Panc1 (cell line): ENCODE results near the gene TMEM184A. TPM values are rescaled to one million over a fixed set of nuclear protein-coding genes. Genes with fewer than 3 reads are reported as not detected.

Experiments
- ATAC-seq: fragments of 200-7000 bp; cut with Tn5 transposase; 2 replicates; pipeline ENCODE4 v1.9.1; 2020; ENCODE audit warnings: mild to moderate bottlenecking, moderate library complexity
- BruUV-seq: library from RNA; stranded (reverse); fragments of 400-500 nt; replicated peaks from 2 replicates; lab custom pipeline; 2021; lab: Mats Ljungman, UMichigan
- CTCF ChIA-PET: fragments of 300-600 bp; sonication (Branson Sonifier 250); formaldehyde crosslinking; loops from one replicate; lab custom pipeline; 2022; ENCODE audit warnings: antibody characterized with exemption; lab: Charles Lee
- POLR2A ChIA-PET: fragments of 300-600 bp; sonication (Branson Sonifier 250); formaldehyde crosslinking; loops from one replicate; lab custom pipeline; 2022; ENCODE audit warnings: antibody characterized with exemption; lab: Charles Lee
- DNase-seq: peaks from one replicate; pipeline ENCODE4 v3.0.0-alpha.2; 2010; ENCODE audit warnings: low read depth, low spot score
- H3K27ac ChIP-seq: 2 replicates; pipeline ENCODE4 v1.5.1; 2011; ENCODE audit warnings: mild to moderate bottlenecking, low read length, inconsistent platforms
- H3K27me3 ChIP-seq: fragments of 200-500 bp; sonication (Bioruptor generic); 2 replicates; pipeline ENCODE4 v1.6.0; 2014; ENCODE audit warnings: low read length, inconsistent platforms; ENCODE audit not compliant: control insufficient read depth, insufficient read depth
- H3K36me3 ChIP-seq: fragments of 200-500 bp; sonication (Bioruptor generic); 2 replicates; pipeline ENCODE4 v1.5.1; 2014; ENCODE audit warnings: inconsistent platforms, mild to moderate bottlenecking, low read length, moderate library complexity; ENCODE audit not compliant: control insufficient read depth, insufficient read depth
- H3K4me1 ChIP-seq: 2 replicates; pipeline ENCODE4 v1.5.1; 2011; ENCODE audit warnings: inconsistent platforms, mild to moderate bottlenecking, low read length, moderate library complexity; ENCODE audit not compliant: control insufficient read depth, insufficient read depth
- H3K4me3 ChIP-seq, 2 experiments: 2 replicates each; pipeline ENCODE4 v1.5.1; 2011 to 2012; ENCODE audit warnings: low read depth in 2 of 2, low read length in 2 of 2, mild to moderate bottlenecking in 2 of 2, inconsistent platforms in 1 of 2, moderate library complexity in 1 of 2
- H3K9me3 ChIP-seq: fragments of 200-500 bp; sonication (Bioruptor generic); 2 replicates; pipeline ENCODE4 v1.5.1; 2014; ENCODE audit warnings: low read depth, mild to moderate bottlenecking, inconsistent platforms, low read length, moderate library complexity; ENCODE audit not compliant: control insufficient read depth, insufficient read depth
- POLR2AphosphoS5 ChIP-seq: IDR thresholded peaks from 2 replicates; pipeline ENCODE4 v1.6.1; 2012; ENCODE audit warnings: mild to moderate bottlenecking, low read depth, low read length, moderate library complexity
- SIN3A ChIP-seq: IDR thresholded peaks from 2 replicates; pipeline ENCODE4 v1.6.1; 2012; ENCODE audit warnings: low read depth, mild to moderate bottlenecking, low read length, moderate library complexity, borderline replicate concordance; ENCODE audit not compliant: insufficient read depth
- TCF7L2 ChIP-seq: IDR thresholded peaks from 2 replicates; pipeline ENCODE4 v1.6.1; 2011; ENCODE audit warnings: mild to moderate bottlenecking, low read depth, low read length, inconsistent platforms
- in situ Hi-C: cut with HindIII; loops from 2 replicates; pipeline ENCODE4 v1.10.0; 2016; ENCODE audit warnings: low sequenced_read_pairs, low pct_unique_long_range_greater_than_20kb
- intact Hi-C: fragments of 100-400 bp; cut with micrococcal nuclease; formaldehyde crosslinking; loops from one replicate; pipeline ENCODE4 v1.10.0; 2022; ENCODE audit not compliant: unreplicated experiment
- total RNA-seq: library from RNA; stranded (reverse); gene quantifications from one replicate; pipeline ENCODE4 v1.2.1, GENCODE V29; 2021; ENCODE audit not compliant: unreplicated experiment
- TF ChIP-seq, protein P1 (sequence below): fragments of 450-650 bp; IDR thresholded peaks from 2 replicates; pipeline ENCODE4 v1.5.1; 2017; ENCODE audit warnings: mild to moderate bottlenecking
- TF ChIP-seq, protein P2 (sequence below), 2 experiments: IDR thresholded peaks; 2 replicates each; pipeline ENCODE4 v1.6.1; 2011 to 2012; ENCODE audit warnings: low read depth in 2 of 2, control low read depth in 1 of 2, low read length in 1 of 2, mild to moderate bottlenecking in 1 of 2, moderate library complexity in 1 of 2; ENCODE audit not compliant: insufficient read depth in 1 of 2

Gene TMEM184A
- total RNA-seq, 1 experiment from 2014 or later: 9.2 TPM

DNA sequence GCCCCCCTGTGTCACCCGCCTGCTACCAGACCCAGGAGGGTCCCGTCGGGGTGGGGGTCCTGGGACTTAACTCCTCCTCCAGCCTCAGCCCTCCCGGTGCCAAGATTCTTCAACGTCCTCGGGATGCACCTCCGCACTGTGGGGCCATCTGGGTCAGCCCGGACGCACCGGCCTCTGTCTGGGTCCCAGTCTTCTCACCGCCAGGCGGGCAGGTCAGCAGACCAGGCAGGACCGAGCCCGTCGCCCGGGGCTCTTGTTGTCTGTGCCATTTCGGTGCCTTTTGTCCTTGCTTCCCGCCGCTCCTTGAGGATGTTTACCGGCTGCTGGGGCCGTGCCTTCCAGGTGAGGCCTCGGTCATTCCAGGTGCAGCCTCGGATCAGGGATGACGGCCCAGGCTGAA is 46.0 kb upstream of the TMEM184A start:
- Histone ChIP-seq H3K36me3 (no peaks in the 10 kb centered on the region), H3K27ac (no peak overlapping the region), H3K9me3 (no peaks in the 10 kb centered on the region), H3K27me3 (no peaks in the 10 kb centered on the region), H3K4me1 (no peaks in the 10 kb centered on the region), H3K4me3 (no peak overlapping the region)
- ATAC-seq (no peak), DNase-seq (no peak)
- intact Hi-C loops (no loop called here), in situ Hi-C loops (no loop called here)
- ChIA-PET CTCF (no interaction called here), POLR2A (no interaction called here)
- no peak for TF ChIP-seq SIN3A
- TF ChIP-seq TCF7L2: no peak
- TF ChIP-seq, protein P1, sequence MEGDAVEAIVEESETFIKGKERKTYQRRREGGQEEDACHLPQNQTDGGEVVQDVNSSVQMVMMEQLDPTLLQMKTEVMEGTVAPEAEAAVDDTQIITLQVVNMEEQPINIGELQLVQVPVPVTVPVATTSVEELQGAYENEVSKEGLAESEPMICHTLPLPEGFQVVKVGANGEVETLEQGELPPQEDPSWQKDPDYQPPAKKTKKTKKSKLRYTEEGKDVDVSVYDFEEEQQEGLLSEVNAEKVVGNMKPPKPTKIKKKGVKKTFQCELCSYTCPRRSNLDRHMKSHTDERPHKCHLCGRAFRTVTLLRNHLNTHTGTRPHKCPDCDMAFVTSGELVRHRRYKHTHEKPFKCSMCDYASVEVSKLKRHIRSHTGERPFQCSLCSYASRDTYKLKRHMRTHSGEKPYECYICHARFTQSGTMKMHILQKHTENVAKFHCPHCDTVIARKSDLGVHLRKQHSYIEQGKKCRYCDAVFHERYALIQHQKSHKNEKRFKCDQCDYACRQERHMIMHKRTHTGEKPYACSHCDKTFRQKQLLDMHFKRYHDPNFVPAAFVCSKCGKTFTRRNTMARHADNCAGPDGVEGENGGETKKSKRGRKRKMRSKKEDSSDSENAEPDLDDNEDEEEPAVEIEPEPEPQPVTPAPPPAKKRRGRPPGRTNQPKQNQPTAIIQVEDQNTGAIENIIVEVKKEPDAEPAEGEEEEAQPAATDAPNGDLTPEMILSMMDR: no peak
- TF ChIP-seq POLR2AphosphoS5: no peak
- TF ChIP-seq, protein P2, sequence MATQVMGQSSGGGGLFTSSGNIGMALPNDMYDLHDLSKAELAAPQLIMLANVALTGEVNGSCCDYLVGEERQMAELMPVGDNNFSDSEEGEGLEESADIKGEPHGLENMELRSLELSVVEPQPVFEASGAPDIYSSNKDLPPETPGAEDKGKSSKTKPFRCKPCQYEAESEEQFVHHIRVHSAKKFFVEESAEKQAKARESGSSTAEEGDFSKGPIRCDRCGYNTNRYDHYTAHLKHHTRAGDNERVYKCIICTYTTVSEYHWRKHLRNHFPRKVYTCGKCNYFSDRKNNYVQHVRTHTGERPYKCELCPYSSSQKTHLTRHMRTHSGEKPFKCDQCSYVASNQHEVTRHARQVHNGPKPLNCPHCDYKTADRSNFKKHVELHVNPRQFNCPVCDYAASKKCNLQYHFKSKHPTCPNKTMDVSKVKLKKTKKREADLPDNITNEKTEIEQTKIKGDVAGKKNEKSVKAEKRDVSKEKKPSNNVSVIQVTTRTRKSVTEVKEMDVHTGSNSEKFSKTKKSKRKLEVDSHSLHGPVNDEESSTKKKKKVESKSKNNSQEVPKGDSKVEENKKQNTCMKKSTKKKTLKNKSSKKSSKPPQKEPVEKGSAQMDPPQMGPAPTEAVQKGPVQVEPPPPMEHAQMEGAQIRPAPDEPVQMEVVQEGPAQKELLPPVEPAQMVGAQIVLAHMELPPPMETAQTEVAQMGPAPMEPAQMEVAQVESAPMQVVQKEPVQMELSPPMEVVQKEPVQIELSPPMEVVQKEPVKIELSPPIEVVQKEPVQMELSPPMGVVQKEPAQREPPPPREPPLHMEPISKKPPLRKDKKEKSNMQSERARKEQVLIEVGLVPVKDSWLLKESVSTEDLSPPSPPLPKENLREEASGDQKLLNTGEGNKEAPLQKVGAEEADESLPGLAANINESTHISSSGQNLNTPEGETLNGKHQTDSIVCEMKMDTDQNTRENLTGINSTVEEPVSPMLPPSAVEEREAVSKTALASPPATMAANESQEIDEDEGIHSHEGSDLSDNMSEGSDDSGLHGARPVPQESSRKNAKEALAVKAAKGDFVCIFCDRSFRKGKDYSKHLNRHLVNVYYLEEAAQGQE (IDR thresholded peaks at IDR 0.05; ENCODE audit: insufficient read depth in 1 of 2, low read depth in 2 of 2, low read length in 1 of 2): no peak
- BruUV-seq: no TSS peak

DNA sequence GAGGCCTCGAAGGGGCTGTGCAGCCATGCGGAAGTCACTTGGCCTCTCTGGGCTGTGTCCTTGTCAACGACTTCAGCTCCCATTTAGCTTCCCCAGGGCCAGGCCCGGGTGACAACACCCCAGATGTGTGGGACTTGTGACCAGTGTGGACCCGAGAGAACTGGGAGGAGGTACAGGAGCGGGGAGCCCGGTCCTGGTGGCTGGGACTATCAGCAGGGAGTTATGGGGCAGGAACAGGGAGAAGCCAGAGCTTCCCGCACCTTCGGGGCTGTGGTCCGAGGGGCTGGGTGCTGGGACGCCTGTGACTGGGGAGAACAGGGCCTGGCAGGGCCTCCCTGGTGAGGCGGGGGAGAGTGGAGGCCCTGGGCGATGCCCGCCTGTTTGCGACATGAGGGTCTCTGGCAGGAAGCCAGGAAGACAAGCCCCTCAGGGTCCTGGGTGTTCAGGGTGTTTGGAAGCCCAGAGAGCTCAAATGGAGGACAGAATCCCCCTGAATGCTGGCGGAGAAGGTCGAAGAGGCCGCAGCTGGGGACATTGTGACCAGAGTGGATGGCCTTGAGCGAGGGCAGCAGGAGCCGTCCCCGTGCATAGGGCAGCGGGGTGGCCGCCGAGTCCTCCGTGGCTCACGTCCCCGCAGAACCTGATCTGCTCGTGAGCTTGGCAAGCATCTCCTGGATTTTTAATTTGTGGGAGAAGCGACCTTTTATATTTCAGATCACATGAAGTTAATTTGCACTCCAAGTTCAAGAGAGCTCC is 43.8 kb upstream of the TMEM184A start:
- in situ Hi-C loops (no loop called here), intact Hi-C loops (no loop called here)
- Histone ChIP-seq H3K4me3 (no peak overlapping the region), H3K9me3 (no peaks in the 10 kb centered on the region), H3K4me1 (no peaks in the 10 kb centered on the region), H3K27ac (no peak overlapping the region), H3K27me3 (peaks cover 3% of the 10 kb centered on the region; the same call in 1 of the 2 replicates), H3K36me3 (no peaks in the 10 kb centered on the region)
- ChIA-PET POLR2A (no interaction called here), CTCF (no interaction called here)
- DNase-seq (no peak), ATAC-seq (no peak)
- TF ChIP-seq SIN3A: no peak
- no TSS peak for BruUV-seq

DNA sequence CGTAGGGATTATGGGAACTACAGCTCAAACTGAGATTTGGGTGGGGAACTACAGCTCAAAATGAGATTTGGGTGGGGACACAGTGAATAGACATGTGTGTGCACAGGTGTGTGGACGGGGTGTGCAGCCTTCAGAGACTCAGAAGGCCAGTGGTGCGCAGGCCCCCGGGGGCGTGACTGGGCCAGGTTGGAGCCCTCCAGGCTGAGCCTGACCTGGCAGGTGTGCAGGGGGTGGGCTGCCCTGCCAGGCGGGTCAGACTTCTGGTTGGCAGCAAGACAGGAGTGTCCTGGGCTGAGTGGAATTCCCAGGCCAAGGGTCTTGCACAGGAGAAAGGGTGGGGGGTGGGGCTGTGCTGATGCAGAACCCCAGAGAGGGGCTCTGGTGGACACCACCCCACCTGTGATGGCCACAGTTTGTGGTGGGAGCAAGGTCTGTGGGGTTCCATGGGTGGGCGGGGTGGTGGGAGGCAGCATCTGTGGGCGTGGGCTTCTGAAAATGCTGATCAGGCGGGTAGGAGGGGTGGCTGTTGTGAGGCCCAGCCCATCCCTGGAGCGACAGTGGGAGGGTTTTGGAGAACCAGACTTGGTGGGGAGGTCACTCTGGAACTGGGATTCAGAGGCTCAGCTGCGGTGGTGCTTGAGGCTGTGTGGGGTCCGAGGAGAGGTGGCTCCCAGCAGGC is 43.1 kb upstream of the TMEM184A start:
- Histone ChIP-seq H3K4me3 (no peak overlapping the region), H3K27me3 (peaks cover 3% of the 10 kb centered on the region; the same call in 1 of the 2 replicates), H3K4me1 (no peaks in the 10 kb centered on the region), H3K9me3 (no peaks in the 10 kb centered on the region), H3K27ac (no peak overlapping the region), H3K36me3 (no peaks in the 10 kb centered on the region)
- intact Hi-C loops (no loop called here), in situ Hi-C loops (no loop called here)
- TF ChIP-seq TCF7L2 (no peak), SIN3A (no peak), POLR2AphosphoS5 (no peak)
- TF ChIP-seq, protein P2 (IDR thresholded peaks at IDR 0.05; ENCODE audit: insufficient read depth in 1 of 2, low read depth in 2 of 2, low read length in 1 of 2): no peak
- TF ChIP-seq, protein P1: no peak
- DNase-seq (no peak), ATAC-seq (no peak)
- POLR2A ChIA-PET: no interaction called here
- BruUV-seq: no TSS peak
- CTCF ChIA-PET: no interaction called here
